H1 (cell line): Measurements from ENCODE around the gene EML4. TPM values are rescaled to one million over a fixed set of nuclear protein-coding genes. Genes with fewer than 3 reads are reported as not detected.

Experiments
- CTCF ChIA-PET: fragments of 300-600 bp; sonication (Branson Sonifier 250); formaldehyde crosslinking; loops from one replicate; lab custom pipeline; 2021; ENCODE audit not compliant: partially characterized antibody; lab: Charles Lee
- POLR2A ChIA-PET: fragments of 300-600 bp; sonication (Branson Sonifier 250); formaldehyde crosslinking; loops from one replicate; lab custom pipeline; 2021; ENCODE audit warnings: inconsistent platforms; ENCODE audit not compliant: partially characterized antibody; lab: Charles Lee
- DNase-seq, 2 experiments: peaks; one replicate each; pipeline versions ENCODE4 v3.0.0 to v3.0.0-alpha.2; 2010 to 2022; ENCODE audit warnings: low spot score in 2 of 2, low read depth in 1 of 2, mixed read lengths in 1 of 2
- FAIRE-seq: peaks from 2 replicates; lab custom pipeline; 2011; peaks lifted over from hg19 to GRCh38; lab: Jason Lieb, UNC
- H2AFZ ChIP-seq: 2 replicates; pipeline ENCODE4 v1.8.1; 2012; ENCODE audit warnings: low read length, inconsistent platforms
- H2AK5ac ChIP-seq: 2 replicates; pipeline ENCODE4 v1.6.1; 2013; ENCODE audit warnings: low read depth, low read length
- H2BK120ac ChIP-seq: replicated peaks from 2 replicates; pipeline ENCODE3; 2013; ENCODE audit warnings: low read depth, low read length, inconsistent platforms
- H2BK12ac ChIP-seq: 2 replicates; pipeline ENCODE4 v1.6.1; 2013; ENCODE audit warnings: low read depth, low read length
- H2BK15ac ChIP-seq: 2 replicates; pipeline ENCODE4 v1.6.1; 2013; ENCODE audit warnings: low read length
- H2BK20ac ChIP-seq: 2 replicates; pipeline ENCODE4 v1.6.1; 2013; ENCODE audit warnings: low read length
- H2BK5ac ChIP-seq: 2 replicates; pipeline ENCODE4 v1.6.1; 2013; ENCODE audit warnings: low read depth, low read length
- H3K14ac ChIP-seq: 2 replicates; pipeline ENCODE4 v1.6.1; 2013; ENCODE audit warnings: inconsistent platforms; ENCODE audit not compliant: insufficient read length
- H3K18ac ChIP-seq: 2 replicates; pipeline ENCODE4 v1.6.1; 2013; ENCODE audit warnings: low read length; ENCODE audit errors: extremely low read depth
- H3K23ac ChIP-seq: 2 replicates; pipeline ENCODE4 v1.6.1; 2013; ENCODE audit warnings: inconsistent platforms; ENCODE audit not compliant: insufficient read length
- H3K23me2 ChIP-seq: 2 replicates; pipeline ENCODE4 v1.6.1; 2013; ENCODE audit warnings: low read depth, low read length
- H3K27ac ChIP-seq: 2 replicates; pipeline ENCODE4 v1.6.1; 2011; ENCODE audit warnings: low read depth, low read length, inconsistent platforms
- H3K27me3 ChIP-seq, 4 experiments: replicated peaks in 1 of 4; 1 replicate in 1 of 4; 2 replicates in 3 of 4; pipeline versions ENCODE4 v1.6.1 to v1.8.1; 2011 to 2013; ENCODE audit warnings: low read length in 3 of 4, mild to moderate bottlenecking in 3 of 4, inconsistent platforms in 2 of 4, mixed read lengths in 2 of 4, moderate library complexity in 1 of 4; ENCODE audit not compliant: control insufficient read depth in 3 of 4, insufficient read depth in 3 of 4; ENCODE audit errors: extremely low read depth in 1 of 4
- H3K36me3 ChIP-seq, 4 experiments: 2 replicates each; pipeline versions ENCODE4 v1.6.1 to v1.8.1; 2011 to 2013; ENCODE audit warnings: mild to moderate bottlenecking in 4 of 4, low read length in 3 of 4, moderate library complexity in 2 of 4, control low read depth in 1 of 4, inconsistent platforms in 1 of 4; ENCODE audit not compliant: insufficient read depth in 4 of 4, control insufficient read depth in 2 of 4
- H3K4ac ChIP-seq: replicated peaks from 2 replicates; pipeline ENCODE3; 2013; ENCODE audit warnings: low read length, low read depth, mixed read lengths, inconsistent platforms; ENCODE audit not compliant: insufficient read length
- H3K4me1 ChIP-seq, 4 experiments: replicated peaks in 1 of 4; 1 replicate in 1 of 4; 2 replicates in 3 of 4; pipeline versions ENCODE4 v1.6.1 to v1.8.1; 2011 to 2013; ENCODE audit warnings: low read length in 3 of 4, inconsistent platforms in 2 of 4, mixed read lengths in 1 of 4; ENCODE audit not compliant: insufficient read depth in 4 of 4, control insufficient read depth in 3 of 4
- H3K4me2 ChIP-seq, 2 experiments: 2 replicates each; pipeline versions ENCODE4 v1.6.1 to v1.8.1; 2011 to 2013; ENCODE audit warnings: low read depth in 2 of 2, low read length in 2 of 2, control low read depth in 1 of 2, inconsistent platforms in 1 of 2, mild to moderate bottlenecking in 1 of 2; ENCODE audit not compliant: insufficient read depth in 1 of 2
- H3K4me3 ChIP-seq, 4 experiments: fragments of 200-600, 300-600 bp in 1 of 4; sonication (generic), shearing (Covaris generic), sonication (Bioruptor Twin) in 1 of 4; 2 replicates each; pipeline versions ENCODE4 v1.5.1 to v1.8.1; 2011 to 2016; ENCODE audit warnings: low read length in 4 of 4, low read depth in 3 of 4, control low read depth in 2 of 4, inconsistent platforms in 2 of 4, mild to moderate bottlenecking in 2 of 4, mixed read lengths in 1 of 4, moderate library complexity in 1 of 4; ENCODE audit not compliant: insufficient read depth in 2 of 4; ENCODE audit errors: extremely low read depth in 1 of 4
- H3K56ac ChIP-seq: replicated peaks from 2 replicates; pipeline ENCODE3; 2013; ENCODE audit warnings: low read depth, mild to moderate bottlenecking, mixed read lengths, low read length, inconsistent platforms; ENCODE audit not compliant: insufficient read length
- H3K79me1 ChIP-seq: 2 replicates; pipeline ENCODE4 v1.6.1; 2013; ENCODE audit warnings: low read depth, low read length, control low read depth
- H3K79me2 ChIP-seq, 2 experiments: 2 replicates each; pipeline versions ENCODE4 v1.6.1 to v1.8.1; 2012 to 2013; ENCODE audit warnings: low read length in 2 of 2, mild to moderate bottlenecking in 2 of 2, inconsistent platforms in 1 of 2; ENCODE audit not compliant: insufficient read depth in 2 of 2, control insufficient read depth in 1 of 2
- H3K9ac ChIP-seq, 4 experiments: replicated peaks in 1 of 4; 1 replicate in 1 of 4; 2 replicates in 3 of 4; pipeline versions ENCODE4 v1.6.1 to v1.8.1; 2011 to 2013; ENCODE audit warnings: low read depth in 3 of 4, low read length in 3 of 4, control low read depth in 2 of 4, mild to moderate bottlenecking in 2 of 4, moderate library complexity in 2 of 4, inconsistent platforms in 1 of 4; ENCODE audit errors: extremely low read depth in 1 of 4
- H3K9me3 ChIP-seq, 2 experiments: 2 replicates each; pipeline versions ENCODE4 v1.6.1 to v1.8.1; 2012 to 2013; ENCODE audit warnings: mild to moderate bottlenecking in 2 of 2, moderate library complexity in 2 of 2, control low read depth in 1 of 2, inconsistent platforms in 1 of 2, low read depth in 1 of 2, low read length in 1 of 2, mixed read lengths in 1 of 2; ENCODE audit not compliant: insufficient read depth in 2 of 2
- H4K20me1 ChIP-seq, 2 experiments: replicated peaks in 1 of 2; 2 replicates each; pipeline versions ENCODE3 to v1.8.1; 2011 to 2013; ENCODE audit warnings: inconsistent platforms in 2 of 2, low read length in 2 of 2, mild to moderate bottlenecking in 1 of 2; ENCODE audit not compliant: insufficient read depth in 2 of 2, control insufficient read depth in 1 of 2
- H4K5ac ChIP-seq: 2 replicates; pipeline ENCODE4 v1.6.1; 2013; ENCODE audit warnings: low read length, low read depth, mixed read lengths, inconsistent platforms; ENCODE audit not compliant: insufficient read length
- H4K8ac ChIP-seq: 2 replicates; pipeline ENCODE4 v1.8.0; 2013; ENCODE audit warnings: mild to moderate bottlenecking, moderate library complexity, low read length, inconsistent platforms; ENCODE audit not compliant: insufficient read depth; ENCODE audit errors: extremely low read depth
- H4K91ac ChIP-seq: replicated peaks from 2 replicates; pipeline ENCODE3; 2013; ENCODE audit warnings: low read length, mixed read lengths, inconsistent platforms; ENCODE audit not compliant: insufficient read length
- CBX5 ChIP-seq: fragments of 300-800, 300-1000 bp; sonication (generic); IDR thresholded peaks from 2 replicates; pipeline ENCODE4 v1.7.1; 2016; ENCODE audit warnings: antibody characterized with exemption, low read length, low read depth
- CBX8 ChIP-seq: fragments of 300-800, 300-1000 bp; sonication (generic); IDR thresholded peaks from 2 replicates; pipeline ENCODE4 v1.7.1; 2016; ENCODE audit warnings: low read depth, low read length, borderline replicate concordance
- CHD2 ChIP-seq: IDR thresholded peaks from 2 replicates; pipeline ENCODE4 v1.6.1; 2012; ENCODE audit warnings: low read length, improper control_type of control experiment
- EZH2 ChIP-seq: fragments of 200-600 bp; sonication (generic); IDR thresholded peaks from 2 replicates; pipeline ENCODE4 v1.7.1; 2012; ENCODE audit warnings: low read depth, mild to moderate bottlenecking, moderate library complexity, low read length, inconsistent platforms; ENCODE audit not compliant: severe bottlenecking
- GTF2F1 ChIP-seq: IDR thresholded peaks from 2 replicates; pipeline ENCODE4 v1.6.1; 2012; ENCODE audit warnings: low read depth, low read length, improper control_type of control experiment, borderline replicate concordance
- HDAC6 ChIP-seq: IDR thresholded peaks from one replicate; pipeline ENCODE4 v1.7.1; 2012; ENCODE audit warnings: low read depth, mild to moderate bottlenecking, inconsistent platforms, low read length, moderate library complexity
- JUND ChIP-seq: IDR thresholded peaks from 2 replicates; pipeline ENCODE4 v1.6.1; 2011; ENCODE audit warnings: mild to moderate bottlenecking, improper control_type of control experiment, low read length
- POLR2AphosphoS5 ChIP-seq: IDR thresholded peaks from 2 replicates; pipeline ENCODE4 v1.6.1; 2011; ENCODE audit warnings: low read depth, low read length
- RFX5 ChIP-seq: IDR thresholded peaks from 2 replicates; pipeline ENCODE4 v1.6.1; 2011; ENCODE audit warnings: low read depth, low read length, improper control_type of control experiment, borderline replicate concordance
- SIRT6 ChIP-seq: IDR thresholded peaks from one replicate; pipeline ENCODE4 v1.7.1; 2012; ENCODE audit warnings: low read length, inconsistent platforms
- TAF1 ChIP-seq: IDR thresholded peaks from 2 replicates; pipeline ENCODE4 v1.6.1; 2011; ENCODE audit warnings: mild to moderate bottlenecking, low read depth, low read length
- YY1 ChIP-seq: IDR thresholded peaks from 2 replicates; pipeline ENCODE4 v1.6.1; 2011; ENCODE audit warnings: low read depth, mild to moderate bottlenecking, low read length
- WGBS, 2 experiments: shearing (Covaris generic) in 1 of 2; methylation state at CpG; one replicate each; pipeline versions ENCODE4 v1.1.6 to v1.1.7; 2013 to 2015; ENCODE audit warnings: low lambda C conversion rate in 2 of 2, mixed read lengths in 2 of 2, inconsistent platforms in 1 of 2, low coverage in 1 of 2, missing lambda C conversion rate in 1 of 2; ENCODE audit not compliant: insufficient replicate concordance in 2 of 2, insufficient coverage in 1 of 2, insufficient read length in 1 of 2; ENCODE audit errors: extremely low coverage in 1 of 2, missing lambda C conversion rate in 1 of 2; 5-methylcytosine and 5-hydroxymethylcytosine counted together
- polyA plus RNA-seq, 7 experiments: library from polyadenylated mRNA; depleted of rRNA in 3 of 7; stranded (reverse) in 5 of 7; unstranded in 2 of 7; fragments of >200 nt in 5 of 7; fragments of 200-250 nt in 2 of 7; gene quantifications; 1 replicate in 5 of 7; 2 replicates in 1 of 7; 4 replicates in 1 of 7; pipeline versions ENCODE4 v1.2.1 to v1.2.3, GENCODE V29; 2011 to 2013; ENCODE audit warnings: missing spikeins in 2 of 7, mixed read lengths in 2 of 7
- total RNA-seq: library from RNA; stranded (reverse); fragmentation: NEBNext Ultra II Directional; extraction: Animal tissue kit (Norgen Biotek cat#: 25700); gene quantifications from 2 replicates; pipeline ENCODE4 v1.2.1, GENCODE V29; 2021

Gene EML4
- total and polyA plus RNA-seq, 2 of the 8 experiments (the other 6 are each of a cell fraction or from before 2014, with no cell fraction given), result 50.1 to 104 TPM

GRCh38 chr2:42372474-42373200 is 203.5 kb downstream of the EML4 start:
- FAIRE-seq (no peak), DNase-seq (no peak)
- ChIA-PET CTCF (interaction anchor here (0.5 to 2.1 kb wide), 5 partner anchors 9 to 413 kb away, joined by 3 to 7 read pairs (median 3); no protein-coding TSS in a partner anchor), POLR2A (no interaction called here)
- H4K5ac ChIP-seq, result no peak overlapping the region
- H3K27ac ChIP-seq, result no peak overlapping the region
- no peaks in the 10 kb centered on the region for H3K36me3 ChIP-seq
- H3K4me1 ChIP-seq, result no peaks in the 10 kb centered on the region
- no peak overlapping the region for H2BK15ac ChIP-seq
- no peak overlapping the region for H2BK120ac ChIP-seq
- no peak overlapping the region for H2AFZ ChIP-seq
- H3K4ac ChIP-seq, result no peak overlapping the region
- no peak overlapping the region for H2BK20ac ChIP-seq
- 58% methylated on average over 3 of the region's 3 CpGs; no CpG with 5 or more reads in 1 of the 2 experiments for WGBS, 2 experiments
- H2AK5ac ChIP-seq, result no peak overlapping the region
- H4K20me1 ChIP-seq, result no peaks in the 10 kb centered on the region
- H3K14ac ChIP-seq, result no peak overlapping the region
- H3K79me2 ChIP-seq, result no peaks in the 10 kb centered on the region
- H3K23ac ChIP-seq, result no peak overlapping the region
- H3K4me2 ChIP-seq, result no peak overlapping the region
- no peaks in the 10 kb centered on the region for H3K27me3 ChIP-seq
- no peak overlapping the region for H3K18ac ChIP-seq
- H3K79me1 ChIP-seq, result no peaks in the 10 kb centered on the region
- no peaks in the 10 kb centered on the region for H3K9me3 ChIP-seq
- no peak overlapping the region for H2BK5ac ChIP-seq
- no peaks in the 10 kb centered on the region for H3K23me2 ChIP-seq
- no peak overlapping the region for H3K4me3 ChIP-seq
- no peak overlapping the region for H4K91ac ChIP-seq
- H3K9ac ChIP-seq, result no peak overlapping the region
- no peak overlapping the region for H2BK12ac ChIP-seq
- no peak overlapping the region for H3K56ac ChIP-seq
- no peak overlapping the region for H4K8ac ChIP-seq
- no peak for TF ChIP-seq CBX8
- no peak for TF ChIP-seq SIRT6
- TF ChIP-seq GTF2F1, result no peak
- no peak for TF ChIP-seq TAF1
- no peak for TF ChIP-seq JUND
- no peak for TF ChIP-seq POLR2AphosphoS5
- no peak for TF ChIP-seq HDAC6
- TF ChIP-seq YY1, result no peak
- TF ChIP-seq CBX5, result no peak
- TF ChIP-seq CHD2, result no peak
- TF ChIP-seq EZH2, result no peak
- no peak for TF ChIP-seq RFX5
